Kidney (tissue), 22 donors: ENCODE data around the gene PGF. TPM values are rescaled to one million over a fixed set of nuclear protein-coding genes. Genes with fewer than 3 reads are reported as not detected.

ENCODE experiments used
- DNase-seq, 5 donors: peaks; one replicate each; pipeline ENCODE4 v3.0.0-alpha.2; 2013 to 2020
- FAIRE-seq: peaks from 2 replicates; lab custom pipeline; 2012; peaks lifted over from hg19 to GRCh38; lab: Jason Lieb, UNC
- H3K27ac ChIP-seq, 2 donors: one replicate each; pipeline ENCODE4 v1.7.0; 2013; ENCODE audit warnings: low read depth in 2 of 2, low read length in 2 of 2, inconsistent platforms in 1 of 2
- H3K27me3 ChIP-seq: one replicate; pipeline ENCODE4 v1.7.1; 2013; ENCODE audit warnings: low read length, inconsistent platforms; ENCODE audit not compliant: control insufficient read depth, insufficient read depth
- H3K36me3 ChIP-seq, 3 donors: one replicate each; pipeline versions ENCODE4 v1.7.0 to v1.7.1; 2013; ENCODE audit warnings: low read length in 3 of 3, control low read depth in 1 of 3, inconsistent platforms in 1 of 3; ENCODE audit not compliant: insufficient read depth in 3 of 3, control insufficient read depth in 2 of 3
- H3K4me1 ChIP-seq, 3 donors: one replicate each; pipeline versions ENCODE4 v1.7.0 to v1.7.1; 2013; ENCODE audit warnings: low read length in 3 of 3, inconsistent platforms in 1 of 3, low read depth in 1 of 3; ENCODE audit not compliant: control insufficient read depth in 2 of 3, insufficient read depth in 2 of 3
- H3K4me3 ChIP-seq, 3 donors: one replicate each; pipeline versions ENCODE4 v1.7.0 to v1.8.1; 2013; ENCODE audit warnings: low read length in 3 of 3, control low read depth in 1 of 3, inconsistent platforms in 1 of 3
- H3K9ac ChIP-seq, 3 donors: one replicate each; pipeline versions ENCODE4 v1.7.0 to v1.7.1; 2013; ENCODE audit warnings: low read length in 3 of 3, control low read depth in 1 of 3, inconsistent platforms in 1 of 3
- H3K9me3 ChIP-seq, 3 donors: one replicate each; pipeline versions ENCODE4 v1.7.0 to v1.7.1; 2013; ENCODE audit warnings: low read length in 3 of 3, control low read depth in 1 of 3, inconsistent platforms in 1 of 3; ENCODE audit not compliant: control insufficient read depth in 2 of 3, insufficient read depth in 1 of 3
- CTCF ChIP-seq: IDR thresholded peaks from 3 replicates; pipeline ENCODE4 v1.5.1; 2012; ENCODE audit warnings: mild to moderate bottlenecking, moderate library complexity, borderline replicate concordance; ENCODE audit not compliant: insufficient read depth; ENCODE audit errors: extremely low read depth
- intact Hi-C: fragments of 100-400 bp; cut with DNase I; formaldehyde crosslinking; loops from one replicate; pipeline ENCODE4 v1.11.1; 2022
- long read RNA-seq, 10 donors: library from polyadenylated mRNA in 1 of 10; unstranded in 1 of 10; transcript quantifications; one replicate each; pipeline ENCODE4 v2.0.0 and lab custom pipeline, GENCODE V29; 2021 to 2026
- polyA plus RNA-seq: library from polyadenylated mRNA; stranded (reverse); fragments of 350-450 nt; fragmentation: Illumina TruSeq; extraction: RNeasy Lipid Tissue Mini Kit (QIAGEN cat#74804); gene quantifications from one replicate; pipeline ENCODE4 v1.2.3, GENCODE V29; 2014; ENCODE audit warnings: low read depth, low replicate concordance; ENCODE audit not compliant: insufficient read depth
- total RNA-seq: library from RNA; stranded (reverse); fragmentation: NEBNext Ultra II Directional; extraction: Animal tissue kit (Norgen Biotek cat#: 25700); gene quantifications from one replicate; pipeline ENCODE4 v1.2.1, GENCODE V29; 2021
- donor health status: control.
- donor health status: control.
- donor health status: control.
- donor health status: control.
- donor health status: control.
- donor health status: DM: yes; HTN: yes; CAD: no.
- donor health status: Normal renal cell carcinoma (clear cell type).

PGF gene
- total RNA-seq: 9.3 TPM
- polyA plus RNA-seq: 12.1 TPM
- long read RNA-seq, donor 1, partial matches to known transcripts: 0 of 5 reads
- long read RNA-seq, donor 1, other reads (novel, unspliced or antisense): 0 of 5 reads
- long read RNA-seq, donor 2, partial matches to known transcripts: 0 of 2 reads
- long read RNA-seq, donor 2, other reads (novel, unspliced or antisense): 0 of 2 reads
- long read RNA-seq, donor 3, partial matches to known transcripts: 0 of 6 reads
- long read RNA-seq, donor 3, other reads (novel, unspliced or antisense): 0 of 6 reads
- long read RNA-seq, donor 4, partial matches to known transcripts: 0 of 6 reads
- long read RNA-seq, donor 4, other reads (novel, unspliced or antisense): 0 of 6 reads
- long read RNA-seq, donor 5, partial matches to known transcripts: 0 of 1 reads
- long read RNA-seq, donor 5, other reads (novel, unspliced or antisense): 0 of 1 reads
- long read RNA-seq, donor 6, partial matches to known transcripts: 0 of 2 reads
- long read RNA-seq, donor 6, other reads (novel, unspliced or antisense): 0 of 2 reads
- long read RNA-seq, donor 7, transcript PGF-203 (6 exons, 1,699 nt): major isoform, 7 of 14 reads
- long read RNA-seq, donor 7, partial matches to known transcripts: 0 of 14 reads
- long read RNA-seq, donor 7, other reads (novel, unspliced or antisense): 4 of 14 reads
- long read RNA-seq, donor 8, partial matches to known transcripts: 0 of 4 reads
- long read RNA-seq, donor 8, other reads (novel, unspliced or antisense): 0 of 4 reads
- long read RNA-seq, donor 9, partial matches to known transcripts: 0 of 1 reads
- long read RNA-seq, donor 9, other reads (novel, unspliced or antisense): 0 of 1 reads
- long read RNA-seq, donor 10, partial matches to known transcripts: 0 of 7 reads
- long read RNA-seq, donor 10, other reads (novel, unspliced or antisense): 0 of 7 reads

GRCh38 chr14:74955229-74956026, at the start of gene PGF:
TSS of gene PGF (minus strand) at chr14:74955597. CDS start at chr14:74955242, 355 bp downstream.
- FAIRE-seq (no peak), DNase-seq (peak; percentile 75 to 88 (median 82))
- Histone ChIP-seq H3K9ac (peak within 1 kb of the TSS in 1 of 3 donors; percentile 19), H3K27me3 (no peaks in the 10 kb centered on the region), H3K4me3 (peak within 1 kb of the TSS; percentile 3 to 49 (median 4)), H3K36me3 (no peaks in the 10 kb centered on the region), H3K4me1 (peaks cover 0 to 11% (median 2%) of the 10 kb centered on the region in 3 donors), H3K9me3 (no peaks in the 10 kb centered on the region), H3K27ac (no peak within 1 kb of the TSS)
- intact Hi-C loops: no loop called here
- no peak for TF ChIP-seq CTCF

- FAIRE-seq: no peak
- Histone ChIP-seq H3K27ac (peak overlapping the region; percentile 62 to 77), H3K4me3 (peak overlapping the region; percentile 82 to 96 (median 87)), H3K36me3 (peaks cover 7 to 35% (median 13%) of the 10 kb centered on the region in 3 donors), H3K9ac (peak overlapping the region; percentile 74 to 92 (median 84)), H3K4me1 (peaks cover 0 to 15% (median 10%) of the 10 kb centered on the region in 3 donors), H3K9me3 (no peaks in the 10 kb centered on the region), H3K27me3 (no peaks in the 10 kb centered on the region)
- no peak for DNase-seq
- TF ChIP-seq CTCF: no peak
- intact Hi-C loops: no loop called here
Measured at GRCh38 chr14:75003250-75004027, 48.0 kb upstream of the PGF start.
